C4-2B (cell line): ENCODE data around the gene TRIP4.
A peak's percentile ranks its signal among the peaks of the same experiment; 100 is the strongest.

Experiments used
- H3K27ac ChIP-seq: fragments of 450-650 bp; 2 replicates; pipeline ENCODE4 v1.5.1; 2017
- CTCF ChIP-seq: fragments of 450-650 bp; conservative IDR thresholded peaks from 2 replicates; pipeline ENCODE4 v1.5.1; 2017; ENCODE audit warnings: mild to moderate bottlenecking
- ZFX ChIP-seq: fragments of 450-650 bp; IDR thresholded peaks from 2 replicates; pipeline ENCODE4 v1.6.1; 2017

Gene TRIP4

GRCh38 chr15:64425221-64425620 lies 37.6 kb downstream of the TRIP4 start:
- no peak for TF ChIP-seq ZFX
- no peak for TF ChIP-seq CTCF

GRCh38 chr15:64426845-64427465 lies 39.3 kb downstream of the TRIP4 start:
- TF ChIP-seq ZFX (no peak), CTCF (peak; percentile 35)
- H3K27ac ChIP-seq: no peak overlapping the region

More at GRCh38 chr15:64425221-64425620, 37.6 kb downstream of the TRIP4 start:
- H3K27ac ChIP-seq: no peak overlapping the region

GRCh38 chr15:64429448-64429847 lies 41.8 kb downstream of the TRIP4 start:
- H3K27ac ChIP-seq: no peak overlapping the region

GRCh38 chr15:64430000-64430735 lies 42.5 kb downstream of the TRIP4 start:
- TF ChIP-seq ZFX: no peak
- TF ChIP-seq CTCF: no peak
- no peak overlapping the region for H3K27ac ChIP-seq

More at GRCh38 chr15:64429448-64429847, 41.8 kb downstream of the TRIP4 start:
- TF ChIP-seq CTCF (no peak), ZFX (no peak)

- TF ChIP-seq ZFX: no peak
- no peak for TF ChIP-seq CTCF
- no peak overlapping the region for H3K27ac ChIP-seq
These were observed 50.3 kb downstream of the TRIP4 start for GRCh38 chr15:64437982-64438381.

GRCh38 chr15:64438653-64439447 lies 51.2 kb downstream of the TRIP4 start:
- H3K27ac ChIP-seq: no peak overlapping the region
- TF ChIP-seq ZFX: no peak
- no peak for TF ChIP-seq CTCF

GRCh38 chr15:64441852-64442251 lies 54.2 kb downstream of the TRIP4 start:
- TF ChIP-seq CTCF (no peak), ZFX (no peak)
- no peak overlapping the region for H3K27ac ChIP-seq
